ENCODE data around the gene FAM107B. TPM values are rescaled to one million over a fixed set of nuclear protein-coding genes. Genes with fewer than 3 reads are reported as not detected.

The FAM107B gene
- total RNA-seq, 1 experiment from 2014 or later = 41.6 TPM

- Histone ChIP-seq H3K9me3 (ENCODE audit: control insufficient read depth in 1 of 2, insufficient read depth in 1 of 2, low read depth in 1 of 2, low read length in 2 of 2) (no peaks in the 10 kb centered on the region), H3K36me3 (ENCODE audit: control insufficient read depth in 1 of 2, insufficient read depth in 2 of 2, low read length in 2 of 2) (no peaks in the 10 kb centered on the region), H4K20me1 (ENCODE audit: insufficient read depth) (no peaks in the 10 kb centered on the region), H2AFZ (ENCODE audit: low read depth, low read length, poor library complexity, severe bottlenecking) (no peak overlapping the region), H3K4me1 (ENCODE audit: control insufficient read depth in 1 of 2, insufficient read depth in 2 of 2, low read length in 2 of 2) (peaks cover 4 to 10% of the 10 kb centered on the region in 2 experiments; a peak in 3 of 4 replicates), H3K27ac (ENCODE audit: low read depth, low read length) (no peak overlapping the region), H3K9ac (ENCODE audit: low read length) (no peak overlapping the region), H3K4me2 (ENCODE audit: low read length) (no peak overlapping the region), H3K4me3 (replicated peaks in 1 of 2; ENCODE audit: low read depth in 1 of 2, low read length in 2 of 2) (no peak overlapping the region), H3K9me2 (ENCODE audit: insufficient read depth) (no peaks in the 10 kb centered on the region), H3K27me3 (ENCODE audit: insufficient read depth, low read length) (no peaks in the 10 kb centered on the region), H3K79me2 (ENCODE audit: insufficient read depth, low read length) (no peaks in the 10 kb centered on the region)
- CTCF ChIA-PET = no interaction called here
- POLR2A ChIA-PET = no interaction called here
- ATAC-seq (no peak), DNase-seq (ENCODE audit: low read depth, low spot score) (no peak)
- RAD21 ChIA-PET (ENCODE audit: low non-redundant PET in 1 of 2, low total read pairs in 2 of 2, uncharacterized antibody in 2 of 2, unreplicated experiment in 2 of 2) = no interaction called here
- intact Hi-C loops (cut with micrococcal nuclease) = no loop called here
- BruUV-seq (replicated peaks) = no TSS peak
- TF ChIP-seq SRF (IDR thresholded peaks at IDR 0.05; ENCODE audit: low read depth) (no peak), POLR2AphosphoS5 (IDR thresholded peaks at IDR 0.05; ENCODE audit: low read depth, low read length) (no peak), YY1 (IDR thresholded peaks at IDR 0.05; ENCODE audit: extremely low read depth, insufficient replicate concordance, low read depth, low read length) (no peak), CTCF (IDR thresholded peaks at IDR 0.05 in 2 of 3, conservative IDR thresholded peaks at IDR 0.05 in 1 of 3; ENCODE audit: borderline replicate concordance in 1 of 3, insufficient read depth in 1 of 3, low read depth in 2 of 3, low read length in 2 of 3) (no peak), EGR1 (IDR thresholded peaks at IDR 0.05; ENCODE audit: low read depth) (no peak), CBX3 (IDR thresholded peaks at IDR 0.05; ENCODE audit: low read depth) (no peak), ZFX (IDR thresholded peaks at IDR 0.05) (no peak), ZNF274 (IDR thresholded peaks at IDR 0.05; ENCODE audit: low read depth, low read length) (no peak), RAD21 (IDR thresholded peaks at IDR 0.05; ENCODE audit: low read depth) (no peak), JUND (IDR thresholded peaks at IDR 0.05) (no peak), SIN3A (IDR thresholded peaks at IDR 0.05; ENCODE audit: low read depth) (no peak), POLR2A (IDR thresholded peaks at IDR 0.05; ENCODE audit: borderline replicate concordance, extremely low read depth, insufficient read depth, insufficient read length) (no peak), SP1 (IDR thresholded peaks at IDR 0.05; ENCODE audit: low read depth) (no peak), FOSL1 (IDR thresholded peaks at IDR 0.05; ENCODE audit: low read depth) (no peak), ZBTB33 (IDR thresholded peaks at IDR 0.05; ENCODE audit: extremely low read depth, insufficient replicate concordance, low read length) (no peak)
Observed at GRCh38 chr10:14652816-14653215, 121.9 kb downstream of the FAM107B start.
